HepG2 (cell line): ENCODE data around the gene CBL. TPM values are rescaled to one million over a fixed set of nuclear protein-coding genes. Genes with fewer than 3 reads are reported as not detected.

Source experiments
- ARID4A ChIP-seq: sonication (generic); formaldehyde crosslinking; IDR thresholded peaks from 2 replicates; pipeline ENCODE4 v1.5.0; 2020; ENCODE audit warnings: mild to moderate bottlenecking, missing genetic modification reagents, borderline replicate concordance
- EP300 ChIP-seq, 3 experiments: sonication (generic) in 1 of 3; formaldehyde crosslinking in 1 of 3; IDR thresholded peaks; 2 replicates each; pipeline versions ENCODE4 v1.5.1 to v1.6.1; 2011 to 2020; ENCODE audit warnings: low read depth in 2 of 3, low read length in 2 of 3, borderline replicate concordance in 1 of 3, improper control_type of control experiment in 1 of 3, mild to moderate bottlenecking in 1 of 3, missing genetic modification reagents in 1 of 3, moderate library complexity in 1 of 3
- GABPB1 ChIP-seq: IDR thresholded peaks from 2 replicates; pipeline ENCODE4 v1.6.1; 2016; ENCODE audit warnings: mild to moderate bottlenecking, missing genetic modification reagents, moderate library complexity, missing compliant biosample characterization
- GMEB1 ChIP-seq: sonication (generic); formaldehyde crosslinking; IDR thresholded peaks from 2 replicates; pipeline ENCODE4 v1.5.1; 2020; ENCODE audit warnings: missing genetic modification reagents, mild to moderate bottlenecking, borderline replicate concordance
- HIVEP1 ChIP-seq: sonication (generic); formaldehyde crosslinking; IDR thresholded peaks from 2 replicates; pipeline ENCODE4 v1.4.0; 2020; ENCODE audit warnings: mild to moderate bottlenecking, missing genetic modification reagents
- JUND ChIP-seq: sonication (generic); formaldehyde crosslinking; IDR thresholded peaks from 2 replicates; pipeline ENCODE4 v1.8.0; 2022; ENCODE audit warnings: mild to moderate bottlenecking, missing genetic modification reagents
- RBFOX2 ChIP-seq: fragments of 200-400 bp; formaldehyde crosslinking; IDR thresholded peaks from 2 replicates; pipeline ENCODE4 v1.6.1; 2017; ENCODE audit warnings: low read depth, mild to moderate bottlenecking, low read length
- SKI ChIP-seq: fragments of 450-650 bp; IDR thresholded peaks from one replicate; pipeline ENCODE4 v1.6.1; 2018; ENCODE audit warnings: mild to moderate bottlenecking; ENCODE audit not compliant: partially characterized antibody
- SUZ12 ChIP-seq: fragments of 150-350 bp; IDR thresholded peaks from 2 replicates; pipeline ENCODE4 v1.6.1; 2014; ENCODE audit warnings: low read depth, low read length
- TAF1 ChIP-seq: sonication (generic); formaldehyde crosslinking; IDR thresholded peaks from 2 replicates; pipeline ENCODE4 v1.4.0; 2020; ENCODE audit warnings: missing genetic modification reagents
- TOPORS ChIP-seq: sonication (generic); formaldehyde crosslinking; IDR thresholded peaks from 2 replicates; pipeline ENCODE4 v1.8.0; 2023; ENCODE audit warnings: mild to moderate bottlenecking, missing genetic modification reagents
- ZBTB2 ChIP-seq: sonication (generic); formaldehyde crosslinking; IDR thresholded peaks from 2 replicates; pipeline ENCODE4 v1.8.0; 2022; ENCODE audit warnings: low read depth, missing genetic modification reagents
- ZC3H4 ChIP-seq: sonication (generic); formaldehyde crosslinking; IDR thresholded peaks from 2 replicates; pipeline ENCODE4 v1.4.0; 2020; ENCODE audit warnings: missing genetic modification reagents, borderline replicate concordance
- ZNF670 ChIP-seq: sonication (generic); formaldehyde crosslinking; IDR thresholded peaks from 2 replicates; pipeline ENCODE4 v1.8.0; 2022; ENCODE audit warnings: mild to moderate bottlenecking, missing genetic modification reagents, borderline replicate concordance
- ZNF687 ChIP-seq: sonication (generic); formaldehyde crosslinking; IDR thresholded peaks from 2 replicates; pipeline ENCODE4 v1.5.1; 2020; ENCODE audit warnings: mild to moderate bottlenecking, missing genetic modification reagents, moderate library complexity
- polyA plus RNA-seq, 8 experiments: library from polyadenylated mRNA; depleted of rRNA in 3 of 8; stranded (reverse) in 7 of 8; unstranded in 1 of 8; fragments of >200 nt; fragmentation: Illumina TruSeq in 4 of 8; extraction: Trizol in 4 of 8; gene quantifications; 2 replicates each; pipeline versions ENCODE4 v1.2.1 to v1.2.3, GENCODE V29; 2011 to 2016; ENCODE audit warnings: low read depth in 4 of 8, missing spikeins in 1 of 8, mixed read lengths in 1 of 8; ENCODE audit not compliant: insufficient read depth in 1 of 8
- total RNA-seq, 5 experiments: library from RNA; depleted of rRNA; stranded (reverse); fragments of >200 nt; fragmentation: Illumina TruSeq; extraction: Trizol; gene quantifications; 2 replicates each; pipeline ENCODE4 v1.2.3, GENCODE V29; 2016; ENCODE audit warnings: low read depth in 1 of 5

The CBL gene
- total and polyA plus RNA-seq, 2 of the 13 experiments (the other 11 are each of a cell fraction or from before 2014, with no cell fraction given), result 6.6 to 7.4 TPM

GRCh38 chr11:119205574-119206510 lies at the start of gene CBL (continued):
- TF ChIP-seq SUZ12 (no peak), HIVEP1 (CRISPR knock-in tag) (no peak), SKI (peak; percentile 51), TAF1 (peak; percentile 41), TOPORS (CRISPR knock-in tag) (0 out of 2 replicates have a peak, but pooled peaks have one; percentile 38), EP300 (IDR thresholded peaks at IDR 0.05; ENCODE audit: low read depth in 2 of 2, low read length in 2 of 2) (no peak), EP300 (CRISPR knock-in tag; IDR thresholded peaks at IDR 0.05; ENCODE audit: borderline replicate concordance) (no peak), ARID4A (CRISPR knock-in tag) (peak; percentile 42; the same call in 1 of the 2 replicates), RBFOX2 (peak; percentile 81), ZC3H4 (no peak), ZBTB2 (0 out of 2 replicates have a peak, but pooled peaks have one; percentile 25), JUND (CRISPR knock-in tag) (no peak), ZNF687 (CRISPR knock-in tag) (peak; percentile 75), ZNF670 (peak; percentile 72; the same call in 1 of the 2 replicates), GABPB1 (CRISPR knock-in tag) (peak; percentile 31), GMEB1 (CRISPR knock-in tag) (peak; percentile 21; the same call in 1 of the 2 replicates)
